Colonic mucosa (tissue), 4 donors: ENCODE results near the gene DAND5. TPM values are rescaled to one million over a fixed set of nuclear protein-coding genes. Genes with fewer than 3 reads are reported as not detected.

Experiments
- DNase-seq: peaks from one replicate; pipeline ENCODE4 v3.0.0-alpha.2; 2020
- H3K27ac ChIP-seq: fragments of 200-600 bp; one replicate; pipeline ENCODE4 v1.8.0; 2021
- H3K27me3 ChIP-seq: fragments of 200-600 bp; one replicate; pipeline ENCODE4 v1.8.0; 2021
- H3K36me3 ChIP-seq: fragments of 200-600 bp; one replicate; pipeline ENCODE4 v1.8.0; 2021
- H3K4me1 ChIP-seq: fragments of 200-600 bp; one replicate; pipeline ENCODE4 v1.8.0; 2021; ENCODE audit warnings: mild to moderate bottlenecking
- H3K4me3 ChIP-seq: fragments of 200-600 bp; one replicate; pipeline ENCODE4 v1.8.0; 2021
- H3K9ac ChIP-seq, 2 donors: one replicate each; pipeline ENCODE4 v1.7.0; 2013; ENCODE audit warnings: control low read depth in 2 of 2, low read depth in 2 of 2, low read length in 2 of 2
- H3K9me3 ChIP-seq: fragments of 200-600 bp; one replicate; pipeline ENCODE4 v1.8.0; 2021
- intact Hi-C: fragments of 100-400 bp; cut with DNase I; formaldehyde crosslinking; loops from one replicate; pipeline ENCODE4 v1.14.1; 2022
- total RNA-seq, 2 donors: library from RNA; stranded (reverse); fragmentation: NEBNext Ultra II Directional in 1 of 2; extraction: Animal tissue kit (Norgen Biotek cat#: 25700) in 1 of 2; gene quantifications; one replicate each; pipeline ENCODE4 v1.2.1, GENCODE V29; 2021
- TF ChIP-seq, protein P1 (sequence below): fragments of 200-600 bp; IDR thresholded peaks from one replicate; pipeline ENCODE4 v1.8.0; 2022; ENCODE audit warnings: antibody characterized with exemption, mild to moderate bottlenecking
- donor health status: healthy.
- donor health status: DM: no; HTN: no; CAD: no.
- donor health status: DM: no; HTN: no; CAD: no.

The DAND5 gene
- total RNA-seq, 2 donors from 2014 or later, result 0.19 to 0.27 TPM

DNA sequence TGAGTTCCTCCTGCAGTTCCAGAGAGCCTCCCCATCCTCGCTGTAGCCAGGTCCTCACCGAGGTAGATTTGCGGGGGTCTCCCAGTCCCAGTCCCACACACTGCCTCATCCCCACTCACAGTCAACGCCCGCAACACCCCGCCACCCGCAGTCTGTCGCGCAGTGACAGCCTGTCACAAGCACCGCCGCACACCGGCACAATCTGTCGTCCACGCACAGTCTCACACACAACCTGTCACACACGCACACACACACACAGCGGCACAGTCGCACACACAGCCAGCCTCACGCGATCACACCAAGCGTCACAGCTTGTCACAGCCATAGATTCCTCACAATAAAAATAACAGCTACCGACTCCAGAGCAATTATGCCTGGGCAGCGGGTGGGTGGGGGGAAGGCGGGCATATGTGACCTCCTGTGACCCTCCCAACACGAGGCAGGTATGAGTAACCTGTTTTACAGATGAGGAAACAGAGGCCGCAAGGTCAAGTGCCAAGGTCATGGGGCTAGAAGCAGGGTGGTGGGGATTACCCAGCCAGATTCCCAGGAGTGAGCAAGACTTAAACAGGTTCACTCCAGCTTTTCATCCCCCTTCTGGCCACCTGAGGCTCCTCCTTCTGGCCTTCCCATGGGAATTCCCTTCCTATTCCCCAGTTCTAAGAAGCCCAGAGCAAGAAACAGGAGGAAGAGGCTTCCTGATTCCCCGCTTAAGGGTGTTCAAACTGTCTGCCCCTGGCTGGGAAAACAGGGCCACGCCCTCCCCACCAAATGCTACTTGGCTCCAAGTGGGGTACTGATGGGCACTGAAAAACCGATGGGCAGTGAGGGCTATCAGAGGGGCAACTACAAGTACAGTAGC lies 39.8 kb downstream of the DAND5 start:
- intact Hi-C loops, result no loop called here

DNA sequence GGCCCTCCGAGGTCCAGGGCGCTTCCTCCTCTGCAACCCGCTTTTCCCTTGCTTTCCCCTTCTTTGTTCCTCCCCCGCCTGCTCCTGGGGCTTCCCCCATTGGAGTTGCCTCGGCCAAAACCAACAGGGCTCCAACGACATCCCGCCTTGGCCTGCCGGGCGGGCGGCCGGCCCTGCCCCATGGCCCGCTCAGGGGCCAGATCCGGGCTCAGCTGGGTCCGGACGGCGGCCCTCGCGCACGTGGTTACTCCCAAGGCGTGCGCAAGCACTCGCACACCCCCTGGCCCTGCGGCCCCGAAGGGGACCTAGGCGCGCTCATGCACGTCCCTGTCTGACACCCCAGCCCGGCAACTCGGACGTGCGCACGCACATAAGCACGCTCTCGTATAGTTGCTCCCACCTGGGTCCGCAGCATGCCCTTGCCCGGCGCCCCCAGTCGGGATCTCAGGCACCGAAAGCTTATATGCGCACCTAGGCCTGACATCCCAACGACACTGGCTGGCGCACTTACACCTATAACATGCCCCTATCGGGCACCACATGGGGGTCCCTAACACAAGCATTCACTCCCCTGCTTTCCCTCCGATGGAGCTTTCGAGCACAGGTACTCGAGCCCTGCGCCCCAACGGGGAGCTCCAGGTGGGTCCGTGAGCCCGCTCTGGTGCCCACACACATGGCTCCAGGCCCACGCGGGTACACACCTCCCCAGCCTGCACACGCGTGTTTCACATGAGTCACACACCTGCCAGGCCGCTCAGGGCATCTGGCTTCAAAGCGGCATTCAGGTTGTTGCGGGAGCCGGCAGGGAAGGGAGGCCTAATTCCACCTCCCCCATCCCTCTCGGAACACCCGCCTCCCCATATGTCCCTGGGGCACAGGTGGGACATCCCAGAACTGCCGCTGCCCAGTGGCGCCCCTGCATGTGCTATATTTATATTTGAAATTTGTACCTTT lies 40.9 kb downstream of the DAND5 start:
- TF ChIP-seq, protein P1, sequence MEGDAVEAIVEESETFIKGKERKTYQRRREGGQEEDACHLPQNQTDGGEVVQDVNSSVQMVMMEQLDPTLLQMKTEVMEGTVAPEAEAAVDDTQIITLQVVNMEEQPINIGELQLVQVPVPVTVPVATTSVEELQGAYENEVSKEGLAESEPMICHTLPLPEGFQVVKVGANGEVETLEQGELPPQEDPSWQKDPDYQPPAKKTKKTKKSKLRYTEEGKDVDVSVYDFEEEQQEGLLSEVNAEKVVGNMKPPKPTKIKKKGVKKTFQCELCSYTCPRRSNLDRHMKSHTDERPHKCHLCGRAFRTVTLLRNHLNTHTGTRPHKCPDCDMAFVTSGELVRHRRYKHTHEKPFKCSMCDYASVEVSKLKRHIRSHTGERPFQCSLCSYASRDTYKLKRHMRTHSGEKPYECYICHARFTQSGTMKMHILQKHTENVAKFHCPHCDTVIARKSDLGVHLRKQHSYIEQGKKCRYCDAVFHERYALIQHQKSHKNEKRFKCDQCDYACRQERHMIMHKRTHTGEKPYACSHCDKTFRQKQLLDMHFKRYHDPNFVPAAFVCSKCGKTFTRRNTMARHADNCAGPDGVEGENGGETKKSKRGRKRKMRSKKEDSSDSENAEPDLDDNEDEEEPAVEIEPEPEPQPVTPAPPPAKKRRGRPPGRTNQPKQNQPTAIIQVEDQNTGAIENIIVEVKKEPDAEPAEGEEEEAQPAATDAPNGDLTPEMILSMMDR, result no peak
- Histone ChIP-seq H3K4me3 (no peak overlapping the region), H3K36me3 (no peaks in the 10 kb centered on the region), H3K4me1 (peaks cover 3% of the 10 kb centered on the region), H3K27ac (no peak overlapping the region), H3K9ac (no peak overlapping the region), H3K9me3 (no peaks in the 10 kb centered on the region), H3K27me3 (no peaks in the 10 kb centered on the region)
- intact Hi-C loops, result no loop called here
- no peak for DNase-seq

More for the DNA sequence above, 39.8 kb downstream of the DAND5 start:
- no peak for DNase-seq
- Histone ChIP-seq H3K36me3 (no peaks in the 10 kb centered on the region), H3K9ac (no peak overlapping the region), H3K27me3 (no peaks in the 10 kb centered on the region), H3K27ac (no peak overlapping the region), H3K9me3 (no peaks in the 10 kb centered on the region), H3K4me3 (no peak overlapping the region), H3K4me1 (peaks cover 3% of the 10 kb centered on the region)
- TF ChIP-seq, protein P1, result no peak

DNA sequence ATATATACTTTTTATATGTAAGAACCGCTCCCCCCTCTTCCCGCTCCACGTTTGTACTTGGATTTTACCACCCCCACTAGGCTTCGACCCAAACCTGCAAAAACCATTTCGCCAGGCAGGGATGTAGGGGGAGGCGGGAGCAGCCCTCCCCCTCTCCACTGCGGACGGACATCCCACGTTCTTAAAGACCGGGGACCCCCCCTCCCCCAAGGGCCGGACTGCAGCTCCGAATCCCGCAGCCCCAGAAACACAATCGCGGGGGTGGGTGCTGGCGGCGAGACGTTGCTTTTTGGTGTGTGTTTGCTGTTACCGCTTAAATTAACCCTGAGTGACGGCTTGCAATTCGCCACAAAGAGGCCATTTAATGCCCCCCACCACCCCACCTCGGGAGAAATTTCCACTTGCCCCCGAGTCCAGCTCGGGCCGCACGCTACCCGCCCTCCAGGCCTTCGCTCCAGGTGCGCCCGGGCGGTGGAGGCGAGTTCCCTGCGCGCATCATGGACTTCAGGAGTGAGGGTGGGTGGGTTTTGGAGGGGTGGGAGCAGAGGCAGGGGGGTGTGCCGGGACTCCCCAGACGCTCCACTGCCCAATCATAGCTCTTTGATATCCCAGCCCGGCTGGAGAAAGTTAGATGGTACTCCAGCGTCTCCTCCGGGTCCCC lies 41.7 kb downstream of the DAND5 start:
- Histone ChIP-seq H3K27ac (no peak overlapping the region), H3K27me3 (no peaks in the 10 kb centered on the region), H3K36me3 (no peaks in the 10 kb centered on the region), H3K9ac (no peak overlapping the region), H3K9me3 (no peaks in the 10 kb centered on the region), H3K4me3 (no peak overlapping the region), H3K4me1 (peaks cover 3% of the 10 kb centered on the region)
- intact Hi-C loops, result no loop called here
- no peak for DNase-seq
- TF ChIP-seq, protein P1, result no peak

DNA sequence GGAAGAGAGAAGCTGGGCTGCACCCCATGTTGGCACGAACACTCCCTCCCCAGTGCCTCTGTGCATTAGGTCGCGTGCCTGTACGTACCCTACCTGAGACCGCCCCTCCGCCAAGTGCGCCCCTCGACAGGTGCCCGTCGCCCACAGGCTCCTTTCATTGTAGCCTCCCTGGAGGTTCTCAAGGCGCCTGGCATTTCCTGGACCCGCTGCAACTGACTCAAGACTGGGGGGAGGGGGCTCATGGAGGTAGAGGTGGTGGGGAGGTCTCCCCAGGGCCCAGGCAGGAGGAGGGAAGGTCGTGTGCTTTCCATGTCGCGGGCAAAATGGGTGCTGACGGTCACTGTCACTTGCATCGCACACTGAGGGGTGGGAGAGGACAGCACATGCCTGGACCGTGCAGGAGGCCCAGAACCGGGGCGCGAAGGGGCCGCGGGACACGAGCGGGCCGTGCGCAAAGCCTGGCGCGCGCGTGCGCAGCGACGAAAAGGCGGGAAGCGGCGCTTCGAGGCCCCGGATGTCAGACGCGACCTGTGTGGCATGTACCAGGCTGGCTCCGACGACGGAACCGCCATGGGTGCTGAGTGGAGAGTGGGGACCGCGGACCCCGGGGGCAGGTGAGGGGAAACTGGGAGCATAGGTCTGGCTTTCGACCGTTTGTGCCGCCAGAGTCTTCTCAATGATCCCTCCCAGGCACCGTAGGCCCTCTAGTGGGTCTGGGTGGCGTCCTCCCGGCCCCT lies 42.4 kb downstream of the DAND5 start:
- no peak for DNase-seq
- Histone ChIP-seq H3K27me3 (no peaks in the 10 kb centered on the region), H3K36me3 (no peaks in the 10 kb centered on the region), H3K27ac (peak overlapping the region; percentile 73), H3K9me3 (no peaks in the 10 kb centered on the region), H3K9ac (peak overlapping the region in 1 of 2 donors; percentile 2), H3K4me3 (no peak overlapping the region), H3K4me1 (peaks cover 3% of the 10 kb centered on the region)
- TF ChIP-seq, protein P1, result no peak
- intact Hi-C loops, result no loop called here

DNA sequence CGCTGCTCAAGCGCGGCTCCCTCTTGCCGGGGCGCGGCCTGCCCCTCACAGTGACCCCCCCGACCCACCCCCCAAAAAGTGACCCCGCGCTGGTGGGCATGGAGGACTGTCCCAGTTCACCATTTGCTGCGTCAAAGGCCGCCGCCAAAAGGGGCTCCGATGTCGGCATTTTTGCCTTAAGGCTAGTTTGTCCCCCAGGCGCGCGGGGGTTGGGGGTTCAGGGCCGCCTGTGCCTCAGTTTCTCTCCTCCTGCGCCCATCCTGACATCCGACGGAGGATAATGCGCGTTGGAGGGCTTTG lies 43.0 kb downstream of the DAND5 start:
- no peaks in the 10 kb centered on the region for H3K36me3 ChIP-seq
- H3K9ac ChIP-seq, result peak overlapping the region in 1 of 2 donors; percentile 44
- intact Hi-C loops, result no loop called here
- peak overlapping the region; percentile 73 for H3K27ac ChIP-seq
- peaks cover 3% of the 10 kb centered on the region for H3K4me1 ChIP-seq
- no peaks in the 10 kb centered on the region for H3K9me3 ChIP-seq
- H3K4me3 ChIP-seq, result no peak overlapping the region
- no peaks in the 10 kb centered on the region for H3K27me3 ChIP-seq
- DNase-seq, result no peak
- TF ChIP-seq, protein P1, result no peak
